Left hindlimb (tissue), 1 donor: ENCODE measurements around the gene ACTR5.

Experiments
- DNase-seq: peaks from one replicate; pipeline ENCODE4 v3.0.0-alpha.2; 2018

Gene ACTR5

DNA sequence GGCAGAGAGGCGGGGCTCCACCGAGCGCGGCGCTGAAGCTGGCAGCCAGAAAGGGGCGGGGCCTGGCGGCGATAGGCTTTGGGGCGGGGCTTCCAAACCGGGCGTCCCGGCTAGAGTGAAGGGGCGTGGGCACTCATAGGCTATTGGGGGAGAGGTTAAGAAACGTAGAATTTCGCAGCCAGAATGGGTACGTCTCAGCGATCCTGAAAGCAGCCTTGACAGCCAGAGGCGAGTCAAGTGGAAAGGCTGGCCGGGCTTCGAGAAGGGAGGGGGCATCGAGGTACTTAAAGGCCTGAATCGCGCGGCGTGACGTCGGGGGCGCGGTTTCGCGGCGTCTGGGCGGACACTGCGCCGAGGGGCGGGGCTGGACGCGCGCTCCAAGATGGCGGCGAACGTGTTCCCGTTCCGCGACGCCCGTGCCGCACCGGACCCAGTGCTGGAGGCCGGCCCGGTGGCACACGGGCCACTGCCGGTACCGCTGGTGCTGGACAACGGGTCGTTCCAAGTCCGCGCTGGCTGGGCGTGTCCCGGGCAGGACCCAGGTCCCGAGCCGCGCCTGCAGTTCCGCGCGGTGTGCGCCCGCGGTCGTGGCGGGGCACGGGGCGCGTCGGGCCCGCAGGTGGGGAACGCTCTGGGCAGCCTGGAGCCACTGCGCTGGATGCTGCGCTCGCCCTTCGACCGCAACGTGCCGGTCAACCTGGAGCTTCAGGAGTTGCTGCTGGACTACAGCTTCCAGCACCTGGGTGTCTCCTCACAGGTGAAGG lies at the start of gene ACTR5:
TSS of gene ACTR5 (plus strand) at position 364 of the 764 bp plus-strand sequence. CDS start at position 383, 19 bp downstream.
- peak; percentile 94 for DNase-seq

DNA sequence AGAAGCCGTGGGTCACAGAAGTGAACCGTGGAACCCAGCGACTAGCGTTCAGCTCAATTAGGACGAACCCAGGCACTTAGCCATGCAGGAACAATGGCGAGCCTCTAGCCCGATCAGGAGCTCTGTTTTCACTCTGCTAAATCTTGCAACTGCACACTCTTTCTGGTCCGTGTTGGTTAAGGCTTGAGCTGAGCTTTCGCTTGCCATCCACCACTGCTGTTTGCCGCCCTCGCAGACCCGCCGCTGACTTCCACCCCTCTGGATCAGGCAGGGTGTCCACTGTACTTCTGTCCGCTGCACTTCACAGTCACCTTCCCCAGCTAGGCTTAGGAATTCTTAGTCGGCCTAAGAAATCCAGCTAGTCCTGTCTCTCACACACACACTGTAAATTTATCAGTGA lies 49.7 kb upstream of the ACTR5 start:
- no peak for DNase-seq

DNA sequence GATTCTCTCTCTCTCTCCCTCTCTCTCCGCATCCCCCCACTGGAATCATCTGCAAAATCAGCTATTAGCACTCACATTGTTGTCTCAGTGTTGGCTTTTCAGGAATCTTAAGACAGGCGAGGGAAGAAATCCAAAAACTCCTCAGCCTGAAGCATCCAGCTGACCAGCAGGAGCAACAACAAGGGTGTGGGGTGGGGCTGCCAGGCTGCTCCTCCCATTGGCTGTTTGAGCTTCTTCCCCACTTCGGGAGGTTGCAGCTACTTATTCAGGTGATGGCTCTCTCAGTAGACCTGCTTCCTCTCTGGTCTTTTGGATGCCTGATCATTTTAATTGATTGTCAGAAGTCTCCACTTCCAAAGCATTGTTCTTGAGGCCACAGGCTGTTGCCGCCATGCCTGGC lies 48.1 kb upstream of the ACTR5 start:
- DNase-seq, result no peak

DNA sequence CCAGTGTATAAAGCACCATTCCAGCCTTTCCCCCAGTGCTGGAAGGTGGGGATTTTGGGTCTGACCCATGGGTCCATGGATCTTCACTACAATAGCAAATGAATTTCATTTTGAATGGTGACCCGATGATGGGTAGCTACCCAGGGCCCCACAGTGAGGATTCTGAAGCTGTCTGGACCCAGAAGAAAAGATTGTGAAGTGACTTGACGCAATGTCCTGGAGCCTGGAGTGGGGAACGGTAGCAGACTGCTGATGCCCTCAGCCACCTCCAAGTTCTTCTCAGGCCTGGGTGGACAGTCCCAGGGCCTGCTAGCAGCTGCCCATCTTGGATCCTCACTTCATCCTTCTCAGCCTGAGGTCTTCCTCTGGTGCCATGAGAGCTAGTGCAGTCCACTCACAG lies 47.3 kb upstream of the ACTR5 start:
- no peak for DNase-seq

DNA sequence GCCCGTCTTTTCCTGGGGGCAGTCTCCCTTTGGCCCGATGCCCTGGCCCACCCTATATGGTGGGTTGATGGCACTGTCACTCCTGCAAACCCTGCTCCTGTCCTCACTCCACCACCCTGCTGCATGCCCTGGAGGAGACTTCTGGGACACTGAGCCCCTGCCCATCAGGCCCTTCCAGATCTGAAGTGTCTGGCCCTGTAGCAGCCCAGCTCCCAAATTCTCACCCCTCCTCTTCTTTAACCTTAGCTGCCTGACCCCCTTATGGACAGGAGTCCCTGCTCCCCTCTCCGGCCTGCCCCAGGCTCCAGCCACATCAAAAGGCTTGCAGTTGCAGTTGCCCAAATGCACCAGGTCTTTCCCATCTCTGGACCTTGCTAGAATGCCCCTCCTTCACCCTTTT lies 44.7 kb upstream of the ACTR5 start:
- DNase-seq, result no peak

DNA sequence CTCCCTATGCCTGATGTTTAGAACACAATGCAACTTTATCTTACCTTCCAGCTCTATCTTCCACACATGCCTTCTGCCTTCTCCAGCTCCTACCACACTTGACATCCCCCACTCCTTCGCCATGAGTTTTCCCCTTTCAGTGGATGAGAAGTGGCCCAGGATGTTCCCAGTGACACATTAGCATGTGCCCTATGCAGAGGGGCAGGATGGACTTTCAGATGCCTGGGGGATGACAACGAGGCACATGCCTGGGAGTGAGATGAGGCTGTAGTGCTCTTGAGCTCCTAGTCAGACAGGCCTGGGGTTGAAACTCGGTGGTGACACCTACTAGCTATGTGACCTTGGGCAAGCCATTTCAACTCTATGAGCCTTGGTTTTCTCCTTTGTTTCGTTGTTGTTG lies 44.1 kb upstream of the ACTR5 start:
- no peak for DNase-seq

DNA sequence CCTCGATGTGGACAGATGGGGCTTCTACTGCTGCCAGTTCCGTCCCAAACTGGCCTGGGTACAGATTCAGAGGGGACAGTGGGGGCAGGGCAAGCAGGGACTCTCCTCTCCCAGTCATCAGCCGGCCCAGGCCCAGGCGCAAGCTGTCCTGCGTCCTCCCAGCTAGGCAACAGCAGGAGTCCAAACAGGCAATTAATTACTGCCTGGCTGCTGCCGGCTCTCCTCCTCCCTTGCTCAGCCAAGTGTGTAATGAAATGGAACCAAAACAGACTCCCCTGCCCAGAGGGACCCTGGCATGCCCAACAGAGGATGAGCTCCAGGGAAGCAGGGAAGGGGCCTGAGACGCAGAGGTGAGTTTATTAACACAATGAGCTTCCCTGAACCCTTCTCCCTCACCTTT lies 41.8 kb upstream of the ACTR5 start:
- no peak for DNase-seq

DNA sequence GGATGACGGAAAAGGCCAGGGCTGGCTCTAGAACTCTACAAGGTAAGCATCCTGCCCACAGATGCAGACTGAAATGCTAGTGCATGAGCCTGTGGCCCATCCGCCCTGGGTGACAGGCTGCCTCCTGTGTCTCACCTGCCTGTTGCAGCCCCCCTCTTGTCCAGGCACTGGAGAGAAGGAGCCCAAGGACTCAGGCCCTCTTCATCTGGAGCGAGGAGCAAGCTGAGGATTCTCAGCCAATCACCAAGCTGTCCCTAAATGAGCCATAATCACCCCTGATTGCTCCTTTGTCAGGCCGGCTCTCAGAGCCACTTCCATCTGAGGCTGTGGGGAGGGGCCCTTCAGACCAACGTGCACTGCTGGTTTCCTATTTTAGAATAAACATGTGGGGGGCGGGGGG lies 34.0 kb upstream of the ACTR5 start:
- no peak for DNase-seq

DNA sequence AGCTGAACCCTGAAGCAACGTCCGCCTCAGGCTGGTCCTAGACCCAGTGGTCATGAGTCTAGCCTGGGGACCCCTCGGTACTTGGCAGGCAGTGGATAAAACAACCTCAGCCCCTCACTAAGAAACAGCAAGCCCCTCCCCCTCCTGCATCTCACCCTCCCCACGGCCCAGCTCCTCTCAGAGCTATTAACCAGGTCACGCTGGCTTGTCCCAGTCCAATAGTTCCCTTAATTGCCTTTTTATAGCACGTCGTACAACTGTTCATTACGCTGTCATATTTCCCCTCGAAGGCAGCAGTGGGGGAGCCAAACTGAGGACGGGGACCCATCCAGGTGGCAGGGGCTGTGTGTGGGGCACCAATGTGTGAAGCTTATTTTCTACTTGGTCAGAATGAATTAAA lies 32.6 kb upstream of the ACTR5 start:
- no peak for DNase-seq

DNA sequence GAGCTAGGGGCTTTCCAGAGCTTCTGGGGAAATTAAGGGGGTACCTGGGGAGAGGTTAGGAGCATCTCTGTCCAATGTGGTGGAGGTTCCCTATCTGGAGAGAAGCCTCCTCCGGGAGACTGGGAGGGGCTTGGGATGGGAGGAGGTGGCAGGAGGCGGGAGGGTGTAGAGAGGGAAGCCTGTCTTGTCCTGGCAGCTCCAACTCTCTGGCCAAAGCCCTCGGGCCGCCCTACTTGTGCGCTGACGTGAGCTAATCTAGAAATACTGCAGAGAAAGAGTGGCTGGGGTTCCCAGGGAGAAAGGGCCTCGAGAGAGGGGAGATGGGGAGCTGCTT lies 25.6 kb upstream of the ACTR5 start:
- no peak for DNase-seq

DNA sequence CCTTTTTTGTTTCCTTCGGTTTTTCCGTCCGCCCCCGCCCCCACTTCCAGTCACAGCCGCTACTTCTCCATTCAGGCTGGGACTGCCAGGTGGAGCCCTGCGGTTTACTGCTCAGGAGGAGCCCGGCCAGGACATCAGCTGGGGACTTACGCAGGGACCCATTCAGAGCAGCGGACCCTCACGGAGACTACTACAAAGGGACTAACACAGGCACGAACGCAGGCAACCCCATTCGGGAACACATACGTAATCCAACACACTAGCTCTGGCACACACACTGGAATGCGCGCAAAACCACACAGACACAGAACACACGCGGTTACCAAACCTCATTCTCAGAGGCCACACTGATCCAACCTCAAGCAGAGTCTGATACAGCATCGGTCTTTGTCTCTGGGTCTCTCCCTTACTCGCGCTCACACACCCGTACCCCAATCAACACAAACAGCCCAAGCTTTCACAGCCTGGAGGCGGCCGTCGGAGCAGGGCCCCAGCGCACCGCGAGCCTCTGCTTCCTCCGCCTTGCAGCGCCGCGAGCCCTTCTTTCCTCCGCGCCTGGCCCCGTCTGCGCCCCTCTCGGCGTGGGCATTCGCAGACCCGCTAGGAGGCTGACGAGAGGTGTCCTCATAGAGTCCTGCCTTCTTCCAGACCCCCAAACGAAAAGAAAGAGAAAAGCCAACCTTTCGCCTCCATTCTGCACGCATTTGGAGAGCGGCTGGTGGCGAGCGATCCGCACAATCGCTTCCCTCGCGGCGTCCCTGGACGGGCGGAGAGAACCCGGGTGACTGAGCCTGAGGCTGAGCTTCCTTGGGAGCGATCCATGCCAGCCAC lies 25.0 kb upstream of the ACTR5 start:
- DNase-seq, result no peak

DNA sequence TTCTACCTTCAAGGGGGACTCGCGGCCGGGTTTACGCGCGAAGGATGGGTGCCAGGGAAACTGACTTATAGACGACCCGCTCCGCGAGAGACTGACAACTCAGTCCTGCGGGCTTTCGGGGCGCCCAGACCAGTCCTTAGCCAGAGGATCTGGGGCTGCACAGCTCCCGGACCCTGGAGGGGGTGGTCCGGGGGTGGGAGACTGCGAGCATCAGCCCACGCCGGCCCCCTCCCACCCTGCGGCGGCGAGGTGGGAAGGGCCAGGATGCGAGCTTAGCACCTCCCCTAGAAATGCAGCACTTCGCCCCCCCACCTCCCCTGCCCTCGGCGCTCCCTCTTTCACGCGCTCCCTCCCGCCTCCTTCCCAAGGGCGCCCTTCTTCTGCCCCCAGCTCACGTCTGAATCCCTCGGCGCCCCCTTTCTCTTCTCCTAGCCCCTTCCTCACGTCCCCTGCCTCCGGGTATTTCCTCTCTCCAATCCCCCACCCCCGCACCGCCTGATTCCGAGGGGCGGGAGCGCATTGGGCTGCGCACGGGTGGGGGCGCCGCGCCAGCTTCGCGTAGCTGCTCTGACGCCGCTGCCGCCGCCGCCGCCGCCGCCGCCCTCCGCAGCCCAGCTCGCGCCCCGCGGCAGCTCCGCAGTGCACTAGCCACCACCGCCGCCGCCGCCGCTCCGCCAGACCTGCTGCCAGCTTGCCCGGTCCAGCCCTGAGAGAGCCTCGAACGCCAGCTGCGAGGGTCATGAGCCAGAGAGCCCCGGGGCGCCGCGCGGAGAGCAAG lies 24.2 kb upstream of the ACTR5 start, which contains the start of gene SLC32A1:
TSS of gene SLC32A1 (plus strand) at position 639 of the 778 bp plus-strand sequence. CDS start 239 bp downstream, outside the sequence.
- no peak for DNase-seq

DNA sequence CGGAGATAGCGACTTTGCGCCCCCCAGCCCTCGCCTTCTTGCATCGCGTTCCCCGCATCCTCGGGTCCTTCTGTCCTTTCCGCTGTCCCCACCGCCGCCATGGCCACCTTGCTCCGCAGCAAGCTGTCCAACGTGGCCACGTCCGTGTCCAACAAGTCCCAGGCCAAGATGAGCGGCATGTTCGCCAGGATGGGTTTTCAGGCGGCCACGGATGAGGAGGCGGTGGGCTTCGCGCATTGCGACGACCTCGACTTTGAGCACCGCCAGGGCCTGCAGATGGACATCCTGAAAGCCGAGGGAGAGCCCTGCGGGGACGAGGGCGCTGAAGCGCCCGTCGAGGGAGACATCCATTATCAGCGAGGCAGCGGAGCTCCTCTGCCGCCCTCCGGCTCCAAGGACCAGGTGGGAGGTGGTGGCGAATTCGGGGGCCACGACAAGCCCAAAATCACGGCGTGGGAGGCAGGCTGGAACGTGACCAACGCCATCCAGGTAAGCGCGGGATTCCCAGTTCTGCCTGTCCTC lies 23.6 kb upstream of the ACTR5 start:
- no peak for DNase-seq

DNA sequence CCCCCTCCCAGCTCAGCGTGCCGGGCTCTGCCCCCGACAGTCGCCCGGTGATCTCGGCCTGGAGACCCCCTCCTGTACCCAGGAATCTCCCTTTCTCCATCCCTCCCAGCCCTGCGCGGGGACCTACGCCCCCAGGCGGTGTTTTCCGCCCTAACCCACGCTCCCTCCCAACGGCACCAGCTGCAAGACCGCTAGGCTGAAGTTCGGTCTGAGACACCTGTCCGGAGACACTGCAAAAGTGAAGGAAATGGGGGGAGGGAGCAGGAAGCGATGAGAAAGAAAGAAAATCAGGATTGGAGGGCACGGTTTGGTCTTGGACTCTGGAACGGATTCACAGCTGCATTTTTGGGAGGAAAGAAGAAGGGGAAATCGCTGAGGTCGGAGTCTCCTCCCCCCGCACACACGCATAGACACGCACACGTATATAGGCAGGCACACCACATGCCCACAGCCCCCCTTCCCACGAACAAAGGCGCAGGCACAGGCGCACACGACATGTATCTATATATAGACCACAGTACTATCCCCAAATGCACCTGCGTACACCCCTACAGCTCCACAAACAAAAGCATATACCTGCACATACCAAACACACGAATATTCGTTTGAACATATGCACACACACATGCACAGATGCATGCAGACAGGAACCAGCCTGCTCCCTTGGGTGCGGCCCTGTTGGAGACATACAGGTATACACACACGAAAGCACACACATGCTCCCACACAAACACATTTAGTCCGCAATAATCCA lies 22.9 kb upstream of the ACTR5 start:
- no peak for DNase-seq

DNA sequence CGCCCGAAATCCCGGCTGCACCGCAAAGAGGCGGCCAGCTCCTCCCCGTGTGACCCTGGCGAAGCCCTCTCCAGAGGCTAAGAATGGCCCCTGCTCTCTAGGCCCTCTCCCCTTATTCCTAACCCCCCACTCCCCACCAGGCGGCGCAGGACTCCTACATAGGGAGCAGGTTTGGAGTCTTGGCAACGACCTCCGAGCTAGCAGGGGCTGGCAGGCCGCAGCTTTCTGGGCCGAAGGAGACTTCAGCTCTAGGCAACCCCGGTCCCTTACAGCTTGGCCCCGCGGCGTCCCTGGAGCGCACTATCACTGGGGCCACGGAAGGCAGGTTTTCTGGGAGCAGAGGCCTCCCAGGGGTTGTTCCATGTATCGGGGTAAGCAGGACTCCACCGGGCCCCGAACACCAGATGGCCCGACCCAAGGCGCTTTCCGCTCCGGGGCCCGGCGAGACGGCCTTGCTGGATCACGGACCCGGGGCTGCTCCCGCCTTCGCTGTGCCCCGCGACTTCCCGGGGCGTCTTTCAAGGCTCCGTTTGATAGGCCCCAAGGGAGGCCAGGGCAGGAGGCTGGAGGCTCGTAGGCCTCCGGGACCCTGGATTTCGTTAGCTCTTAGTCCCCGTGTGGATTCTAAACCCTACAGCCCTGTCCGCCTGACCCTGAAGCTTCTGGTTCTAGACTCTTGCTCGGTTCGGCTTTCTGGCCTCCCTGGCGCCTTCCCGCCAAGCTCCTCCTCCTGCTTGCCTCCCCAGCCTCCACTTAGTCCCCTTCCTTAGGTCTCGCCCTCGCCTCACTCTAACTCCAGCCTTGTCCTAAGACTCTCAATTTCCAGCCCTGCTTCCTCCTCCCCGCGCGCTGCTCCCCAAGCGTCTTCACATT lies 22.1 kb upstream of the ACTR5 start:
- DNase-seq, result no peak

DNA sequence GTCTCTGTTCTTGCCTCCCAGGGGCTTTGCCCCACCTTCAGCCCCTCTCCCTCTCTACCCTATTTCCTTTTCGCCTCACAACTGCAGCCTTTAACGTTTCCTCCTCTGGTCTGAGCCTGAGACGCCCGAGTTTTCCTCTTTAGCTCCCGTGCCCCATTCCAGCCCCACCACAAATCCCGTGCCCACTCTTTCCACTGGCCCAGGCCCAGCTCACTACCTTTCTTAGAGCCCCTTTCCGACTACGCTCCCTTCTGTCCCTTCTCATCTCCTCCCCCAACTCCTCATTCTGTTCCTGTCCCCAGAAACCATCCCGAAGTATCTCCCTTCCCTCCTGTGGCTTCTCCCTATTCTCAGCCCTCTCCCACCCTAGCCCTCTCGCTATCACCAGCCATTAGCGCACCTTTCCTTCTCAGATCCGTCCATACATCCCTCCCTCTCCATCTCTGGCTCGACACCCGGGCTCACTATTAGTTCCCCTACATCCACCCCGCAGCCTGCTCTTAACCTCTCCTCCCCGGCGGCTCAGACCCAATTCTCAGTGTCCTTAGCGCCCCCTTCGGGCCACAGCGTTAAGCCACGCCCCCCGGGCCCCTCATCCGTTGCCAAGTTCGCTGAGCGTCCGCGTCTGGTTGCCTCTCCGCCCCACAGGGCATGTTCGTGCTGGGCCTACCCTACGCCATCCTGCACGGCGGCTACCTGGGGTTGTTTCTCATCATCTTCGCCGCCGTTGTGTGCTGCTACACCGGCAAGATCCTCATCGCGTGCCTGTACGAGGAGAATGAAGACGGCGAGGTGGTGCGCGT lies 21.3 kb upstream of the ACTR5 start:
- DNase-seq, result no peak

DNA sequence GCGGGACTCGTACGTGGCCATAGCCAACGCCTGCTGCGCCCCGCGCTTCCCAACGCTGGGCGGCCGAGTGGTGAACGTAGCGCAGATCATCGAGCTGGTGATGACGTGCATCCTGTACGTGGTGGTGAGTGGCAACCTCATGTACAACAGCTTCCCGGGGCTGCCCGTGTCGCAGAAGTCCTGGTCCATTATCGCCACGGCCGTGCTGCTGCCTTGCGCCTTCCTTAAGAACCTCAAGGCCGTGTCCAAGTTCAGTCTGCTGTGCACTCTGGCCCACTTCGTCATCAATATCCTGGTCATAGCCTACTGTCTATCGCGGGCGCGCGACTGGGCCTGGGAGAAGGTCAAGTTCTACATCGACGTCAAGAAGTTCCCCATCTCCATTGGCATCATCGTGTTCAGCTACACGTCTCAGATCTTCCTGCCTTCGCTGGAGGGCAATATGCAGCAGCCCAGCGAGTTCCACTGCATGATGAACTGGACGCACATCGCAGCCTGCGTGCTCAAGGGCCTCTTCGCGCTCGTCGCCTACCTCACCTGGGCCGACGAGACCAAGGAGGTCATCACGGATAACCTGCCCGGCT lies 20.6 kb upstream of the ACTR5 start:
- no peak for DNase-seq

DNA sequence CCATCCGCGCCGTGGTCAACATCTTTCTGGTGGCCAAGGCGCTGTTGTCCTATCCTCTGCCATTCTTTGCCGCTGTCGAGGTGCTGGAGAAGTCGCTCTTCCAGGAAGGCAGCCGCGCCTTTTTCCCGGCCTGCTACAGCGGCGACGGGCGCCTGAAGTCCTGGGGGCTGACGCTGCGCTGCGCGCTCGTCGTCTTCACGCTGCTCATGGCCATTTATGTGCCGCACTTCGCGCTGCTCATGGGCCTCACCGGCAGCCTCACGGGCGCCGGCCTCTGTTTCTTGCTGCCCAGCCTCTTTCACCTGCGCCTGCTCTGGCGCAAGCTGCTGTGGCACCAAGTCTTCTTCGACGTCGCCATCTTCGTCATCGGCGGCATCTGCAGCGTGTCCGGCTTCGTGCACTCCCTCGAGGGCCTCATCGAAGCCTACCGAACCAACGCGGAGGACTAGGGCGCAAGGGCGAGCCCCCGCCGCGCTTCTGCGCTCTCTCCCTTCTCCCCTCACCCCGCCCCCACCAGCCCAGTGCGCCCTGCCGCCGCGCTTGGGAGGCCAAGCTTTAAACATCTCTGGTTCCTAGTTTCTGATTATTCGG lies 20.0 kb upstream of the ACTR5 start:
- DNase-seq, result no peak

DNA sequence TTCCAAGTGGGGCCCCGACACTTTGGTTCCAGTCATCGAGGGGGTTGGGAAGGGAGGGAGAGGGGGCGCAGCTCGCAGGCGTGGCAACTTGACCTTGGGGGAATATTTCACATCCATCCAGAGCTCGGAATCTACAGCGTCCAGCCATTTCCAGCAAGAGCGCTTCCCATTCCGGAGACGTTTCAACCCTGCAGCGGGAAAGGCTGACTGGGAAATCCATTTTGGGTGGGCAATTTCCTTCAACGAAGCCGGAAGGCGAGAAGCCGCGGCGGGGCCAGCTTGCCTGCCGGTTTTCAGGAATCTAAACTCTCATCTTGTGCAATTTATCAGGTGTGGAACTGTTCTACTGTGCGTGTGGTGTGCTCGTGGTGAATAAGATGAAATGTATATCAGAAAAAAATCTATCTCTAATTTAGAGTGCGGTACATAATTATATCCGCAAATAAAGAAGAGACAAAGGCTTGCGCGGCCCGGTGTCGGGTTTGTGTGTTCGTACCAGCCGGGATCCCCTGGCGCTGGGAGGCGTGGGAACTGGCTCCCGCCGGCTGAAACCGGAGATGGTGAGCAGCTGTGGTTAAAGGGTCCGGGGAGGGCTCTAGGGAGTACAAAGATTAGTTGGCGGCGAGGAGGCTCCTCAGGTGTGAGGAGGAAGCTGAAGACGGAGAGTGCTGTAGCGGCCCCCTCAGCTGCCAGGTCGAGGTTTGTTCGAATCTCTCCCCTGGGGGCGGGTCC lies 19.2 kb upstream of the ACTR5 start:
- DNase-seq, result no peak
